Esophagus muscularis mucosa (tissue), 2 donors: ENCODE measurements around the gene KRT74.

Source experiments
- POLR2A ChIP-seq: fragments of 450-650 bp; IDR thresholded peaks from one replicate; pipeline ENCODE4 v1.6.1; 2017; ENCODE audit warnings: antibody characterized with exemption, moderate library complexity, mild to moderate bottlenecking, low read depth
- POLR2AphosphoS5 ChIP-seq, 2 donors: sonication (generic); formaldehyde crosslinking; IDR thresholded peaks; one replicate each; pipeline ENCODE4 v1.6.1; 2017; ENCODE audit warnings: antibody characterized with exemption in 2 of 2

DNA sequence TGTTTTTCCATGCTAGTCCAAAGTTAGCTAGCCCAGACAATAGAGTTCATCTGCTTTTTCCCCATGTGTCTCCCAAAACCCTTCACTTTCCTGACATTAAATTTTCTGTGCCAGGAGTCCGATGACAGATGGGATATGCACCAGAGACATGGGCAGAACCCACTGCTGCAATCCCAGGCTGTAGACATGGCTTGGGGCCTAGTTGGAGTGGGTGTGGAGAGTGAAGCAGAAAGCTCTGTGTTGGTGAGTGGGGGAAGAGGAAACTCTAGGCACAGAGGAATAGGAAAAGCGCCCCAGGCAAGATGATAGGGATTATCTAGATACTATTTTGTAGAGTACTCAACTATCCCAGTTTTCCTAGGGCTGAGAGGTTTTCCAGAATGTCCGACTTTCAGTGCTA, 4.8 kb upstream of the KRT74 start:
- TF ChIP-seq POLR2A, result no peak
- no peak for TF ChIP-seq POLR2AphosphoS5 (IDR thresholded peaks at IDR 0.05)
